Activated CD4-positive, alpha-beta T cell treated with anti-CD3 and anti-CD28 coated beads for 4 hours (primary cell): ENCODE results near the gene FAIM2.
"Not testable (repeated sequence)": the region's sequence is repeated elsewhere in the genome, so short reads cannot be mapped to it uniquely, and the experiment has no call there.

Experiments
- DNase-seq, 2 donors: peaks; one replicate each; pipeline ENCODE4 v3.0.0-alpha.2; 2020

The FAIM2 gene

GRCh38 chr12:49893753-49894750 is 9.6 kb downstream of the FAIM2 start:
- no peak for DNase-seq

DNA sequence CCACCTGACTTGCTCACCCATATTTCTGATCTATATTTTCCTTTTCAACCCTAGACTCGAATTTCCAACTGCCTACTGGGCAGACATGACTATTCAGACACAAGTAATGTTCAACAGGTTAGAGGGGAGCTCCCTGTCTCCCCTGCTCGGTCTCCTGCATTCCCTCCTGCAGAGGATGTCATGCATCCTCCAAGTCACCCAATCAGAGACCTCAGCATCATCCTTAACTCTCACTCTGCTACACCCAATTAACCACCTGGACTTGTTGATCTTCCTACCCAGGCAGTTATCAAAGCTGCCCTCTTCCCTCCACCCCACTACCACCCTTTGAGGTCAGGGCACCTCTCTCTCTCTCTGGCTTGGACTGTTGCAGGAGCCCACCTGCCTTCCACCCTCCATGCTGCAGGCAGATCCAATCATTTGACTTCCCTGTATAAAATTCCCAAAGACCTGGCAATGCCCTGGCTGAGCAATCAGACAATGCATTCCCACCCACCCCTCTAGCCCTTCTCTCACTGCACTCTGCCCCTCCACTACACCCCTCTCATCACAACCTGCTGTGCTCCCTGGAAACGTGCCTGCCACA is 10.9 kb downstream of the FAIM2 start:
- DNase-seq = no peak

- DNase-seq = no peak
Measured at GRCh38 chr12:49892084-49892731, 11.5 kb downstream of the FAIM2 start.

DNA sequence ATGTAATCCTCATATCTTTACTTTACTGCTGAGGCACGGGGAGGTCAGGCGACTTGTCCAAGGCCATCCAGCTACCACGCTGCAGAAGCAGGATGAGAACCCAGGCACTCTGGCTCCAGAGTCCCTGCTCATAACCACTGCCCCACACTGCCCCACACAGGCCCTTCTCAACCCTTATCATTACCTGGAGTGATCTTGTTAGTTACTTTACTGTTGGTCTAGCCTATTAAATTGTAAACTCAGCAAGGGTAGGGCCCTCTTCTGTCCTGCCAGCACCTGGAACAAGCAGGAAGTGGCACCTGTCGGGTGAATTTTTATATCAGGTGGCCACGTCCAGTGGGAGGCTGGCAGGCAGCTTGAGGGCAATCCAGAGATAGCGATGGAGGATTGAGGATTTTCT is 12.2 kb downstream of the FAIM2 start:
- DNase-seq = no peak

DNA sequence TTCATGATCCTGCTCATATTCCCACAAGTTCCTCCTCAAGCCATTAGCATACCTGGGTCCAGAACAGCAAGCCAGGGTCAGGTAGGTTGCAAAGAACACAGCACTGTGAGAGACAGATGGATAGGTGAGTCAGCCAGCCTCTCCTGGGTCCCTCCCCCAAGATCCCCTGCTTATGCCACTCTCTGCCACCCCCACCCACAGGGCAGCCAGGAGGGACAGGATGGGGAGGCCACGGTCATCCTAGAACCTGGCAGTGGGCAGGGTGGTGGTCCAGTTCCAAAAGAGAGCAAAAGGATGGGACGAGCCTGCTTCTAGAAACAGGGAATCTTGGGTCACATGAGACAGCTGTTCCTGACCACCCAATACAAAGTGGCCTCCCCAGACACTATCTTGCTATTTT is 12.7 kb downstream of the FAIM2 start:
- no peak for DNase-seq

GRCh38 chr12:49890096-49890461 is 13.6 kb downstream of the FAIM2 start:
- DNase-seq = no peak

DNA sequence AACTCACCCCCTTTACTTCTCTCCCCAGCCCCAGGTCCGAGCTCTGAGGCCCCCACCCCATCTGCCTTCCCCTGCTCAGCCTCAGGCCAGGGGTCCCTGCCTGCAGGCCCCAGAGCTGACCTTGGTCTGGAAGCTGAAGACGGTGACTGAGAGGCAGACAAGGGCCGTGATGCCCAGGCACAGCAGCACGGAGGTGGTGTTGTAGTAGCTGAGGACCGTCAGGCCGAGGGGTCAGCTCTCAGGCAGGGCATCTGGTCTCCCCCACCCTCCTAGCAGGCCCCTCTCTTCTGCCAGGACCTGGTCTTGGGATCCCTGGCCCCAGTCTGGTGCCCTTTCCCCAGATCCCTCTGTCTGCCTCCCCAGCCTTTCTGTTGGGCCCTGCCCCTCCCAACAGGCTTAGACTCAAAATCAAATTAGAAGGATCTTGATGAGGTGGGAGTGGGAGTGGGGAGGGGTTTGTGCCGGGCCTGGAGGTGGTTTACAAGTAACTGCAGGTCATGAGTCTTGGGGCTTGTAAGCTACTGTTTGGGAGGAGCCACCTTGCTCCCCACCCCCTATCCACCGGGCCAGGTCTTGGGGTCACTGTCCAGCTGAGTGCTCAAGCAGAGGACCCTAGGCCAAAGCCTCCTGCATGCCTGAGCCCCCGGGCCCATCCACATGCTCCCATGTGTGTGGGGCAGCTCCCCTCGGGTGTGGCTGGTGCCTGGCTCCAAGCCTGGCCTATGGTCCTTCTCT is 14.2 kb downstream of the FAIM2 start:
- no peak for DNase-seq

DNA sequence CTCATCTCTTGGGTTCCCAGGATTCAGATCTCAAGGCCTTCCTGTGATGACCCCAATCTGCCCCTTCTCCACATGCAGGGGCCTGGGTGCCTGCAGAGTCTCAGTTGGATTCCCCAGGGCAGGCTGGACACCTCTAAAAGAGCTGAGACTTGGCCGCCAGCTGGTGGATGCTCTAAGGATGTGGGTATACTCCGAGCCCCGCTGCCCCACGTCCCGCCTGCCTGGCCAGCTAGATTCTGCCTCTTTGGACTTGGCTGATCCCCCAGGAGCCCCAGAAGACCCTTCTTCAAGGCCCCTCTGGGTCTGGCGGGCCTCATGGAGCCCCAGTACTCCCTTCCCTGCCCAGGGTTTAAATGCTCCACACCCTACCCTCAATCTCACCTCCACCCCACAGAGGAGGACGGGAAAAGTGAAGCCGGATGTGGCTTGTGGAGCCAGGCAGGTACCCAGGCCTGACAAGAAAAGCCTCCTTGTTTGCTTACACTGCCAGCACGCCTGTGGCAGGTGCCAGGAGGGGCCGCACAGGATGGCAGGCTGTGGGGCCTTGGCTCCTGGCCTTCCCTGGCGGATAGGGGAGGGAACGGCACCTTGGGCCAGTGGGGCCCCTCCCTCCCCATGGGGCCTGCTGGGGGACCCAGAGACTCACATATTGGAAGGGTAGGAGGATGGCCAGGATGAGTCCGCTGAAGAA is 15.1 kb downstream of the FAIM2 start:
- no peak for DNase-seq

GRCh38 chr12:49887536-49888401 is 15.9 kb downstream of the FAIM2 start:
- DNase-seq = no peak

- no peak for DNase-seq
Measured at GRCh38 chr12:49887091-49887490, 16.6 kb downstream of the FAIM2 start.

GRCh38 chr12:49885663-49886461 is 17.8 kb downstream of the FAIM2 start:
- DNase-seq = no peak

GRCh38 chr12:49885118-49885517 is 18.6 kb downstream of the FAIM2 start:
- no peak for DNase-seq

- DNase-seq = no peak
Measured at GRCh38 chr12:49882851-49883464, 20.7 kb downstream of the FAIM2 start.

DNA sequence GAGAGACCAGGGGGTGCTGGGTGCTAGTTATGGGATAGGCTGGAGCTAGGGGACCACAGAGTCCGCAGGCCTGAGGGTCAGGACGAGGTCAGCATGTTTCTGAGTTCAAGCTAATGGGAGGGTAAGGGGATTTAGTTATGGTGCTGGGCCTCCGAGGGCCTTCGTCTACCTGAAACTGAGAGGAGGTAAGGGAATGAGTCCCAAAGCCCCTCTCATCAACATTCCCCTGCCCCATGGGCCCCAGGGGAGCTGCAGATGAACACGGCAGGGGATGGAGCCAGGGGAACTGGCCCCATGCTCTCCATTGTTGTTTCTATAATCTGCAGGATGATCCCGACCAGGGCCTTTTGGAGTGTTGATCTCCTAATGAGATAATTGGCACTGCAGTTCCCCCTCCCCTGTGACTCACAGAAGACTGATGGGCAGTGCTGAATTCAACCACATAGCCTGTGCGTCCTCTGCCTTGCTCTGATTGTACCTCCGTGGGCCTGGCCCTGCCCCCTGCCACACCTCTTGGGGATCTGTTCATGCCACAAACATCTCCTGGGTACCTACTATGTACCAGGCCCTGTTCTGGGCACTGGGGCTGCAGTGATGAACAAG is 21.4 kb downstream of the FAIM2 start:
- no peak for DNase-seq

GRCh38 chr12:49881415-49882247 is 22.1 kb downstream of the FAIM2 start:
- no peak for DNase-seq

GRCh38 chr12:49880756-49881414 is 22.8 kb downstream of the FAIM2 start:
- no peak for DNase-seq

- DNase-seq = not testable (repeated sequence)
Measured at GRCh38 chr12:49879065-49879464, 24.6 kb downstream of the FAIM2 start.

- DNase-seq = no peak
Measured at GRCh38 chr12:49878021-49878420, 25.7 kb downstream of the FAIM2 start.
